ENCODE measurements around the gene ZNF616. TPM values are rescaled to one million over a fixed set of nuclear protein-coding genes. Genes with fewer than 3 reads are reported as not detected.
A peak's percentile ranks its signal among the peaks of the same experiment; 100 is the strongest.
"Not testable (repeated sequence)": the region's sequence is repeated elsewhere in the genome, so short reads cannot be mapped to it uniquely, and the experiment has no call there.

Gene ZNF616
- total RNA-seq, 4 donors from 2014 or later, result 3.0 to 6.6 (median 4.3) TPM

DNA sequence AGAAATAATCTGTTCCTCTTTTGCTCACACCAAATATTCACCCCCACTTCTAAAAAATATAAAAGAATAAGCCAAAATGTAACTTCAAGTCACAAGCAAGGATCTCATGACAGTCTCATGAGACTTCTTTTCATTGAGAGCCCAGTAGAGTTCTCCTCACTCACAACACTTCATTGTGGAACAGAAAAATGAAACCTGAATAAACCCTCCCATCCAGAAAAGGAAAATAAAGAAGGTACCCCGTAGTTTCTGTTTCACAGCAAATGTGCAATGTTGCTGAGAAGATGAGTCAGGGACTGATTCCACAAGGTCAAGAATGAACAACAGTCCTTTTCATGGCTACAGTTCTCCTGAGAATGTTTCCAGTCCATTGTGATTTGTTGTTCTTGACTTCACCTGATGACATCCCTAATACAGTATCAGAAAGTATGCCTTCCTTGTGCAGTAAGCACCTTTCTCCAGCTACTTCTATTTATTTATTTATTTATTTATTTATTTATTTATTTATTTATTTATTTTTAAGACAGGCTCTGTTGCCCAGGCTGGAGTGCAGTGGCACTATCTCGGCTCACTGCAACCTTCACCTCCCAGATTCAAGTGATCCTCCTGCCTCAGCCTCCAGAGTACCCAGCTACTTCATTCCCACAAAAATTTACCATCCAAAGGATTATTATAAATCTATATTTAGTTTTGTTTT is 37.7 kb downstream of the ZNF616 start:
- Histone ChIP-seq H3K27me3 (no peaks in the 10 kb centered on the region), H3K9me3 (peaks cover 0 to 20% (median 13%) of the 10 kb centered on the region in 4 donors), H3K36me3 (no peaks in the 10 kb centered on the region), H3K4me1 (no peaks in the 10 kb centered on the region), H3K27ac (replicated peaks in 1 of 4) (no peak overlapping the region), H3K4me3 (no peak overlapping the region)
- no peak for DNase-seq (ENCODE audit: extremely low spot score)
- intact Hi-C loops (cut with DNase I), result no loop called here
- TF ChIP-seq POLR2A (IDR thresholded peaks at IDR 0.05; ENCODE audit: low read depth), result no peak
- WGBS, result 74% methylated on average over 2 of the region's 2 CpGs

DNA sequence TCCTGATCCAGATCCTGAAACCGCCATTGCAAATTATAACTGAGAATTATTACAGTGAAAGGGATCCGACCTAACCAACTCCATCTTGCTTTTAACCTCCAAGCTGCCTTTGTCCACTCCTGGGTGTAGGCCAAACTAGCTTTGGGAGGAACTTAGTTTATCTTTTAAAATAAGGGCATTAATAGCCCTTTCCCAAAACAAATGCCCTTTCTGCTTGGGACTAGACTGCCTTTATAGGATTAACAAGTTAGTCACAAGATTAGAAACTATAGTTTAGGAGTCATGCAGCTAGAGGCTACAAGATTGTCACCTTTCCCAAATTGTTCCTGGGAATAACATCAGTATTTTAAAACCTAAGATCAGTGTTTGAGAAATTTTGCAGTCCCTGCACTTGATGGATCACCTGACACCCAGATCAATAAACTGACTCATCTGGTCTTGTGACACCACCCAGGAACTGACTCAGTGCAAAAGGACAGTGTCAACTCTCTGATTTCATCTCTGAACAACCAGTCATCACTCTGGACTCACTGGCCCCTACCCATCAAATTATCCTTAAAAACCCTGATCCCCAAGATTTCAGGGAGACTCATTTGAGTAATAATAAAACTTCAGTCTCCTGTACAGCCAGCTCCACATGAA is 40.1 kb downstream of the ZNF616 start:
- no peak for TF ChIP-seq POLR2A (IDR thresholded peaks at IDR 0.05; ENCODE audit: low read depth)
- no peak for TF ChIP-seq POLR2AphosphoS5 (IDR thresholded peaks at IDR 0.05)
- TF ChIP-seq, protein P1, sequence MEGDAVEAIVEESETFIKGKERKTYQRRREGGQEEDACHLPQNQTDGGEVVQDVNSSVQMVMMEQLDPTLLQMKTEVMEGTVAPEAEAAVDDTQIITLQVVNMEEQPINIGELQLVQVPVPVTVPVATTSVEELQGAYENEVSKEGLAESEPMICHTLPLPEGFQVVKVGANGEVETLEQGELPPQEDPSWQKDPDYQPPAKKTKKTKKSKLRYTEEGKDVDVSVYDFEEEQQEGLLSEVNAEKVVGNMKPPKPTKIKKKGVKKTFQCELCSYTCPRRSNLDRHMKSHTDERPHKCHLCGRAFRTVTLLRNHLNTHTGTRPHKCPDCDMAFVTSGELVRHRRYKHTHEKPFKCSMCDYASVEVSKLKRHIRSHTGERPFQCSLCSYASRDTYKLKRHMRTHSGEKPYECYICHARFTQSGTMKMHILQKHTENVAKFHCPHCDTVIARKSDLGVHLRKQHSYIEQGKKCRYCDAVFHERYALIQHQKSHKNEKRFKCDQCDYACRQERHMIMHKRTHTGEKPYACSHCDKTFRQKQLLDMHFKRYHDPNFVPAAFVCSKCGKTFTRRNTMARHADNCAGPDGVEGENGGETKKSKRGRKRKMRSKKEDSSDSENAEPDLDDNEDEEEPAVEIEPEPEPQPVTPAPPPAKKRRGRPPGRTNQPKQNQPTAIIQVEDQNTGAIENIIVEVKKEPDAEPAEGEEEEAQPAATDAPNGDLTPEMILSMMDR (IDR thresholded peaks at IDR 0.05), result no peak
- no peak for TF ChIP-seq EP300 (IDR thresholded peaks at IDR 0.05)
- 95% methylated on average over 2 of the region's 2 CpGs for WGBS

DNA sequence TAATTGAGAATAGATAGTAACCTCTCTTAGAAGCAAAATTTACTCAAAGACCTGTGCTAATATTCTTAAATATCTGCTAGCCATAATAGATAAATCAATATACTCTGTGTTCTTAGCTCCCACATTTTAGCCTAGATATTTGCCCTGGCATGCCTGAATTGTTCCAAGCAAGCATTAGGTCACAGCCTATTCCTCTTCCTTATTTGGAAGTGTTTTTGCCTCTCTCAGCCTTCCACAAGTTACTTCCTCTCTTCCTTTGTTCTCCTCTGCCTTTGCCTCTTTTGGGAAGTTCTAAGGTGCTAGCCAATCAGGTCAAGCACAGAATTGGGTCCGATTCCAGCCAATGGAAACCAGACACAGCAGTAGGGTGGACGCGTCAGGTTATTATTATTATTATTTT is 43.3 kb downstream of the ZNF616 start:
- H3K27me3 ChIP-seq; DNase-seq (ENCODE audit: extremely low spot score); intact Hi-C loops (cut with DNase I): not testable (repeated sequence)
- Histone ChIP-seq H3K27ac (replicated peaks in 1 of 4) (peak overlapping the region; percentile 72 to 85 (median 76)), H3K9me3 (peaks cover 0 to 29% (median 14%) of the 10 kb centered on the region in 4 donors), H3K4me3 (peak overlapping the region in 2 of 4 donors; percentile 82 to 95), H3K36me3 (peaks cover 7 to 16% (median 14%) of the 10 kb centered on the region in 4 donors), H3K4me1 (peaks cover 14 to 33% (median 32%) of the 10 kb centered on the region in 4 donors)
- 78% methylated on average over 3 of the region's 3 CpGs for WGBS

More for the DNA sequence above, 40.1 kb downstream of the ZNF616 start:
- no peaks in the 10 kb centered on the region for H3K36me3 ChIP-seq
- peaks cover 0 to 29% (median 14%) of the 10 kb centered on the region in 4 donors for H3K9me3 ChIP-seq
- DNase-seq (ENCODE audit: extremely low spot score), result no peak
- H3K27ac ChIP-seq (replicated peaks in 1 of 4), result no peak overlapping the region
- no peak overlapping the region for H3K4me3 ChIP-seq
- peaks cover 0 to 5% (median 4%) of the 10 kb centered on the region in 4 donors for H3K4me1 ChIP-seq
- H3K27me3 ChIP-seq, result no peaks in the 10 kb centered on the region
- intact Hi-C loops (cut with DNase I), result no loop called here

DNA sequence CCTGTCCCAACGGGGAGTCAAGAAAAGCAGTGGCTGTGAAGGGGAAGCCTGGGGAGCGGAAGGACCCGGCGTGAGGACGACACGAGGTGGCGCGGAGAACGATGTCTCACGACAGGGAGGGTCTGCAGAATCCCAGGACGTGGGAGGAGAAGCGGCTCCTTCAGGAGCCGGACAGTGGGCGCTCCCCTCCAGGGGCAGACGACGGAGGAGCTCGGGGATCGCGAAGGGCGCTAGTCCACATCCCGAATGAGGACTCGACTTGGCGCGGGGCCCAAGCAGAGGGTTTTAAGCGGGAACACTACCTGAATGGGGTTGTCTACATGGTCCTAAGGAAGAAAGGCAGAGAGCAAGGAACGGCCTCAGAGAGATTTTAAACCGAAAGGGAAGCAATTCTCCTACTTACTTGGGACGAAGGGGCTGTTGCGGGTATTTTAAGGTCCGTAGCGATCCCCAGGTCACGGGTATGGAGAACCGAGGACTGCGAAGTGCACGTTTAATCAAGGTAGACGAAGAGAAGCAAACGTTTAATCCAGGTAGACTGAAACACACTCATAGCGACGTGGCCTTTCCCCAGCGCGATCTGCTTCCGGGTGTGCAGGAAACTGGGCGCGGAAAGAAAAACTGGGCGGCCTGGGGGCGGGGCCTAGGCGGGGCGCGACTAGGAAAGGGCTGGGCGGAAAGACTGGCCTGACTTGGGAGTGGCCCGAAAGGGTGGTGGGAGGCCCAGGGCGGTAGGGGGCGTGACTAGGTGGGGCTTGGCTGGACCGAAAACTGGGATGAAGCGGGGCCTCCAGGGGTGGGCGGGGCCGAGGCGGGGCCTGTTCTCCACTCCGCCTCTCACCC is 44.3 kb downstream of the ZNF616 start, which contains the start of gene ZNF841:
TSS of gene ZNF841 (minus strand) at position 594 of the 843 bp plus-strand sequence. CDS start 10,964 bp downstream, outside the sequence.
- DNase-seq (ENCODE audit: extremely low spot score), result peak; percentile 98
- intact Hi-C loops (cut with DNase I), result no loop called here
- under 1% methylated on average over 56 of the region's 59 CpGs for WGBS
- Histone ChIP-seq H3K27ac (replicated peaks in 1 of 4) (peak within 1 kb of the TSS; percentile 72 to 85 (median 76)), H3K9me3 (peaks cover 0 to 29% (median 14%) of the 10 kb centered on the region in 4 donors), H3K27me3 (no peaks in the 10 kb centered on the region), H3K4me1 (peaks cover 14 to 33% (median 32%) of the 10 kb centered on the region in 4 donors), H3K4me3 (peak within 1 kb of the TSS; percentile 73 to 95 (median 82)), H3K36me3 (peaks cover 7 to 22% (median 18%) of the 10 kb centered on the region in 4 donors)
- TF ChIP-seq EP300 (IDR thresholded peaks at IDR 0.05), result no peak
- TF ChIP-seq POLR2A (IDR thresholded peaks at IDR 0.05; ENCODE audit: low read depth), result no peak
- TF ChIP-seq, protein P1 (IDR thresholded peaks at IDR 0.05), result peak in 1 of 3 experiments; percentile 19
- TF ChIP-seq POLR2AphosphoS5 (IDR thresholded peaks at IDR 0.05), result peak; percentile 87 to 89

DNA sequence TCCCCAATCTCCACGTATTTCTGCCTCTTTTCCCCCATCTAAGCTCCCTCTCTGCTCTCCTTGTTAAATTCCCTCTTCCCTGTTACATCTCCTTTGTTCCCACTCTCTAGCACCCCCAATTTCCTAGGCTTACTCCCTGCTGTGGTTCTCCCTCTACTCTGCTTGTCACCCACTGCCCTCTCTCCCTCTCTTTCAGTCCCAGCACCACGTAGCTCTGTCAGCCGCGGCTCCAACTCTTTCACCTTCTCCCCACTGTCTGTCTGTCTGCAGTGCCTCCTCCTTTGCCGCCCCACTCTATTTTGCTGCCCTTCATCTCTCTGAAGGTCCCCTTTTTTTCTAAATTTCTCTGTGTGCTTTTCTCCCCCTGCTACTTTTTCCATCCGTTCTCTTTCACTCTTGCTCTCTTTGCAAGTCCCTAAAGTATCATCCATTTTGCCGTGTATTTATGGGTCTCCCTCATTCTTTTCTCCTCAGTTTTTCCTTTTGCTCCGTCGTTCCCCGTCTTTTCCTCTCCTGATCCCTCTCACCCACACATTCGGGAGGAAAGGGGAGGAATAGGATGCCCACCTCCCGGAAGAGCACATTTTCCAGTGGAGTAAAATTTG is 45.1 kb downstream of the ZNF616 start:
- Histone ChIP-seq H3K27me3 (no peaks in the 10 kb centered on the region), H3K4me3 (peak overlapping the region; percentile 73 to 95 (median 82)), H3K4me1 (peaks cover 14 to 34% (median 32%) of the 10 kb centered on the region in 4 donors), H3K36me3 (peaks cover 7 to 29% (median 22%) of the 10 kb centered on the region in 4 donors), H3K9me3 (peaks cover 0 to 29% (median 14%) of the 10 kb centered on the region in 4 donors), H3K27ac (replicated peaks in 1 of 4) (peak overlapping the region; percentile 72 to 85 (median 76))
- no peak for TF ChIP-seq POLR2AphosphoS5 (IDR thresholded peaks at IDR 0.05)
- TF ChIP-seq, protein P1 (IDR thresholded peaks at IDR 0.05), result no peak
- TF ChIP-seq EP300 (IDR thresholded peaks at IDR 0.05), result no peak
- no peak for TF ChIP-seq POLR2A (IDR thresholded peaks at IDR 0.05; ENCODE audit: low read depth)
- intact Hi-C loops (cut with DNase I), result no loop called here
- no peak for DNase-seq (ENCODE audit: extremely low spot score)
- 3% methylated on average over 12 of the region's 12 CpGs for WGBS

All from esophagus muscularis mucosa (tissue), 4 donors.